K562 (cell line): Measurements from ENCODE around the gene SMCHD1. TPM values are rescaled to one million over a fixed set of nuclear protein-coding genes. Genes with fewer than 3 reads are reported as not detected.
A peak's percentile ranks its signal among the peaks of the same experiment; 100 is the strongest.

Experiments
- ATAC-seq: fragments of 200-7000 bp; cut with Tn5 transposase; 3 replicates; pipeline ENCODE4 v1.9.1; 2020; ENCODE audit warnings: moderate library complexity
- BruUV-seq: library from RNA; stranded (reverse); fragments of 400-500 nt; replicated peaks from 2 replicates; lab custom pipeline; 2021; lab: Mats Ljungman, UMichigan
- CTCF ChIA-PET: fragments of 300-600 bp; formaldehyde crosslinking; extraction: SDS; loops from one replicate; lab custom pipeline; 2021; ENCODE audit warnings: low intra/inter-chr PET ratio; lab: Yijun Ruan, JAX
- POLR2A ChIA-PET: fragments of 300-600, 350-650 bp; sonication (Branson Sonifier 250); formaldehyde crosslinking; extraction: SDS; loops from one replicate; lab custom pipeline; 2021; ENCODE audit warnings: antibody characterized with exemption, inconsistent platforms; lab: Yijun Ruan, JAX
- DNase-seq, 4 experiments: peaks; one replicate each; pipeline versions ENCODE4 v3.0.0 to v3.0.0-alpha.2; 2011 to 2018; ENCODE audit warnings: low spot score in 3 of 4, mixed read lengths in 3 of 4; ENCODE audit errors: extremely low read depth in 1 of 4
- FAIRE-seq: peaks from 2 replicates; lab custom pipeline; 2011; peaks lifted over from hg19 to GRCh38; lab: Jason Lieb, UNC
- H2AFZ ChIP-seq: 2 replicates; pipeline ENCODE4 v1.6.0; 2011; ENCODE audit warnings: low read depth, low read length, control low read depth, inconsistent platforms
- H3K27ac ChIP-seq: fragments of 200-600 bp; 3 replicates; pipeline ENCODE4 v1.8.0; 2011; ENCODE audit warnings: low read depth, mild to moderate bottlenecking, control low read depth, inconsistent platforms, low read length, moderate library complexity, mixed read lengths; ENCODE audit errors: extremely low read depth
- H3K27me3 ChIP-seq, 2 experiments: fragments of 300-600 bp in 1 of 2; 2 replicates in 1 of 2; 3 replicates in 1 of 2; pipeline versions ENCODE4 v1.6.0 to v1.8.0; 2011; ENCODE audit warnings: inconsistent platforms in 2 of 2, low read length in 2 of 2, mild to moderate bottlenecking in 1 of 2, mixed read lengths in 1 of 2, moderate library complexity in 1 of 2; ENCODE audit not compliant: control insufficient read depth in 2 of 2, insufficient read depth in 2 of 2
- H3K36me3 ChIP-seq: fragments of 300-600 bp; 3 replicates; pipeline ENCODE4 v1.8.0; 2011; ENCODE audit warnings: mild to moderate bottlenecking, low read length, inconsistent platforms; ENCODE audit not compliant: control insufficient read depth, insufficient read depth
- H3K4me1 ChIP-seq, 2 experiments: fragments of 200-600 bp in 1 of 2; replicated peaks in 1 of 2; 2 replicates in 1 of 2; 3 replicates in 1 of 2; pipeline versions ENCODE4 v1.5.1 to v1.8.0; 2011; ENCODE audit warnings: inconsistent platforms in 2 of 2, low read length in 2 of 2, mild to moderate bottlenecking in 1 of 2, mixed read lengths in 1 of 2, moderate library complexity in 1 of 2; ENCODE audit not compliant: control insufficient read depth in 2 of 2, insufficient read depth in 2 of 2
- H3K4me2 ChIP-seq: 2 replicates; pipeline ENCODE4 v1.6.1; 2011; ENCODE audit warnings: low read length, control low read depth, inconsistent platforms, mixed read lengths; ENCODE audit not compliant: insufficient read depth
- H3K4me3 ChIP-seq: fragments of 200-600 bp; sonication (generic), shearing (Covaris generic); 2 replicates; pipeline ENCODE4 v1.5.1; 2016; ENCODE audit warnings: control low read depth, inconsistent platforms
- H3K79me2 ChIP-seq: fragments of 200-600 bp; 3 replicates; pipeline ENCODE4 v1.8.0; 2011; ENCODE audit warnings: low read length, inconsistent platforms; ENCODE audit not compliant: control insufficient read depth, insufficient read depth
- H3K9ac ChIP-seq, 2 experiments: 2 replicates each; pipeline versions ENCODE4 v1.6.0 to v1.6.1; 2011; ENCODE audit warnings: low read depth in 2 of 2, low read length in 2 of 2, control low read depth in 1 of 2, inconsistent platforms in 1 of 2, mild to moderate bottlenecking in 1 of 2, mixed read lengths in 1 of 2; ENCODE audit not compliant: insufficient read depth in 1 of 2
- H3K9me1 ChIP-seq: one replicate; pipeline ENCODE4 v1.6.0; 2011; ENCODE audit warnings: inconsistent platforms, mild to moderate bottlenecking, low read length, moderate library complexity; ENCODE audit not compliant: control insufficient read depth, insufficient read depth
- H3K9me3 ChIP-seq: replicated peaks from 2 replicates; pipeline ENCODE4 v1.5.1; 2011; ENCODE audit warnings: low read depth, low read length, inconsistent platforms; ENCODE audit not compliant: control insufficient read depth, insufficient read depth
- H4K20me1 ChIP-seq: replicated peaks from 2 replicates; pipeline ENCODE4 v1.6.1; 2011; ENCODE audit warnings: low read length, inconsistent platforms, mixed read lengths; ENCODE audit not compliant: control insufficient read depth, insufficient read depth
- EGR1 ChIP-seq: fragments of 450-650 bp; conservative IDR thresholded peaks from 2 replicates; pipeline ENCODE4 v1.6.1; 2017; ENCODE audit warnings: mild to moderate bottlenecking
- HDAC3 ChIP-seq: fragments of 450-650 bp; IDR thresholded peaks from 2 replicates; pipeline ENCODE4 v1.6.1; 2018; ENCODE audit warnings: borderline replicate concordance, mild to moderate bottlenecking, moderate library complexity; ENCODE audit not compliant: partially characterized antibody
- HDAC6 ChIP-seq: IDR thresholded peaks from 2 replicates; pipeline ENCODE4 v1.6.1; 2012; ENCODE audit warnings: low read depth, mild to moderate bottlenecking, control low read depth, inconsistent platforms, low read length, moderate library complexity
- KDM5B ChIP-seq: fragments of 200-600 bp; sonication (generic); IDR thresholded peaks from 2 replicates; pipeline ENCODE4 v1.6.1; 2012; ENCODE audit warnings: low read depth, mild to moderate bottlenecking, moderate library complexity, low read length, control low read depth, inconsistent platforms; ENCODE audit not compliant: insufficient replicate concordance
- NFATC3 ChIP-seq: fragments of 450-650 bp; IDR thresholded peaks from 2 replicates; pipeline ENCODE4 v1.6.1; 2017; ENCODE audit warnings: mild to moderate bottlenecking
- PCBP1 ChIP-seq: fragments of 200-400 bp; formaldehyde crosslinking; IDR thresholded peaks from 2 replicates; pipeline ENCODE4 v1.6.1; 2018; ENCODE audit warnings: mild to moderate bottlenecking, low read depth, low read length; ENCODE audit not compliant: poor library complexity, severe bottlenecking
- POLR3A ChIP-seq: IDR thresholded peaks from 2 replicates; pipeline ENCODE4 v1.6.1; 2011; ENCODE audit warnings: borderline replicate concordance, mild to moderate bottlenecking, moderate library complexity; ENCODE audit not compliant: insufficient read length, insufficient read depth; ENCODE audit errors: extremely low read depth
- RBFOX2 ChIP-seq: fragments of 200-400 bp; formaldehyde crosslinking; IDR thresholded peaks from 2 replicates; pipeline ENCODE4 v1.6.1; 2017; ENCODE audit warnings: low read depth, mild to moderate bottlenecking, low read length, moderate library complexity
- RBM14 ChIP-seq: fragments of 200-400 bp; formaldehyde crosslinking; IDR thresholded peaks from 2 replicates; pipeline ENCODE4 v1.6.1; 2018; ENCODE audit warnings: low read depth, mild to moderate bottlenecking, low read length, moderate library complexity, borderline replicate concordance; ENCODE audit not compliant: insufficient read depth
- TCF7L2 ChIP-seq: fragments of 150-350 bp; IDR thresholded peaks from 2 replicates; pipeline ENCODE4 v1.6.1; 2016; ENCODE audit warnings: low read depth, mild to moderate bottlenecking, low read length, moderate library complexity
- ZBTB7A ChIP-seq: IDR thresholded peaks from 2 replicates; pipeline ENCODE4 v1.6.1; 2011; ENCODE audit warnings: low read depth, mild to moderate bottlenecking, low read length, moderate library complexity, borderline replicate concordance; ENCODE audit not compliant: control insufficient read depth
- ZNF79 ChIP-seq: fragments of 250-450 bp; sonication (Bioruptor Pico); IDR thresholded peaks from 2 replicates; pipeline ENCODE4 v1.4.0; 2020; ENCODE audit warnings: low read depth, mild to moderate bottlenecking, moderate library complexity
- WGBS: fragments of 100-300 bp; shearing (Covaris generic); methylation state at CpG from one replicate; pipeline ENCODE4 v1.1.6; 2016; ENCODE audit warnings: low coverage, mixed read lengths; ENCODE audit not compliant: insufficient coverage; ENCODE audit errors: missing lambda C conversion rate; 5-methylcytosine and 5-hydroxymethylcytosine counted together
- in situ Hi-C: fragments of 300-500 bp; cut with MboI; formaldehyde crosslinking; loops from 4 replicates; pipeline ENCODE4 v1.15.0; 2018; ENCODE audit warnings: inconsistent platforms, mixed read lengths
- intact Hi-C: fragments of 100-400 bp; cut with micrococcal nuclease; formaldehyde crosslinking; loops from 2 replicates; pipeline ENCODE4 v1.14.2; 2022
- polyA plus RNA-seq, 8 experiments: library from polyadenylated mRNA; depleted of rRNA in 4 of 8; stranded (reverse) in 5 of 8; unstranded in 3 of 8; fragments of >200 nt; fragmentation: Nextera tagmentation in 2 of 8; fragmentation: Illumina TruSeq in 1 of 8; extraction: Ambion mirVana in 2 of 8; extraction: Trizol in 1 of 8; gene quantifications; 2 replicates each; pipeline versions ENCODE4 v1.2.1 to v1.2.3, GENCODE V29; 2011 to 2014; ENCODE audit warnings: inconsistent platforms in 1 of 8, missing spikeins in 1 of 8
- total RNA-seq, 7 experiments: library from RNA; depleted of rRNA in 6 of 7; stranded (reverse); fragments of >200 nt in 6 of 7; fragmentation: Illumina TruSeq in 2 of 7; extraction: Trizol in 2 of 7; gene quantifications; 2 replicates each; pipeline versions ENCODE4 v1.2.1 to v1.2.3, GENCODE V29; 2011 to 2021; ENCODE audit warnings: low replicate concordance in 1 of 7
- TF ChIP-seq, protein P1 (sequence below), 2 experiments: IDR thresholded peaks; 2 replicates each; pipeline ENCODE4 v1.6.1; 2011; ENCODE audit warnings: borderline replicate concordance in 1 of 2, control low read depth in 1 of 2, low read depth in 1 of 2, low read length in 1 of 2, mild to moderate bottlenecking in 1 of 2, mixed read lengths in 1 of 2, moderate library complexity in 1 of 2; ENCODE audit not compliant: insufficient read depth in 1 of 2, insufficient read length in 1 of 2, poor library complexity in 1 of 2, severe bottlenecking in 1 of 2; ENCODE audit errors: extremely low read depth in 1 of 2

SMCHD1 gene
- total and polyA plus RNA-seq, 9 of the 15 experiments (the other 6 are each of a cell fraction or from before 2014, with no cell fraction given): 6.3 to 144 (median 72.7) TPM

- FAIRE-seq (no peak), ATAC-seq (peak; percentile 60), DNase-seq (peak; percentile 28 to 74 (median 66))
- H3K4me3 ChIP-seq: peak overlapping the region; percentile 23; the same call in 1 of the 2 replicates
- peaks cover 30 to 39% of the 10 kb centered on the region in 2 experiments for H3K4me1 ChIP-seq
- H3K27ac ChIP-seq: no peak overlapping the region
- in situ Hi-C loops (no loop called here), intact Hi-C loops (no loop called here)
- H3K9me1 ChIP-seq: no peaks in the 10 kb centered on the region
- peak overlapping the region; percentile 61 for H3K4me2 ChIP-seq
- H3K27me3 ChIP-seq: peaks cover 27 to 32% of the 10 kb centered on the region in 2 experiments
- H3K79me2 ChIP-seq: no peaks in the 10 kb centered on the region
- no peaks in the 10 kb centered on the region for H3K9me3 ChIP-seq
- WGBS: 3% methylated on average over 65 of the region's 80 CpGs
- H3K9ac ChIP-seq: peak overlapping the region; percentile 7 to 84; a peak in 2 of 4 replicates
- no peaks in the 10 kb centered on the region for H3K36me3 ChIP-seq
- peak overlapping the region; percentile 65; the same call in 1 of the 2 replicates for H2AFZ ChIP-seq
- no peaks in the 10 kb centered on the region; the same call in 1 of the 2 replicates for H4K20me1 ChIP-seq
- ChIA-PET POLR2A (interaction anchor here (0.5 to 1.8 kb wide), 2 partner anchors 17 to 414 kb away, joined by 4 read pairs; partner anchors contain the start of gene MYL12B), CTCF (no interaction called here)
- TF ChIP-seq HDAC6 (peak; percentile 93; the same call in 1 of the 2 replicates), ZNF79 (CRISPR knock-in tag) (no peak), POLR3A (no peak), RBM14 (0 out of 2 replicates have a peak, but pooled peaks have one; percentile 71), EGR1 (peak; percentile 62), HDAC3 (no peak), ZBTB7A (peak; percentile 18; the same call in 1 of the 2 replicates), PCBP1 (peak; percentile 34), RBFOX2 (peak; percentile 18; the same call in 1 of the 2 replicates), TCF7L2 (no peak), NFATC3 (no peak), KDM5B (peak; percentile 15)
- TF ChIP-seq, protein P1, sequence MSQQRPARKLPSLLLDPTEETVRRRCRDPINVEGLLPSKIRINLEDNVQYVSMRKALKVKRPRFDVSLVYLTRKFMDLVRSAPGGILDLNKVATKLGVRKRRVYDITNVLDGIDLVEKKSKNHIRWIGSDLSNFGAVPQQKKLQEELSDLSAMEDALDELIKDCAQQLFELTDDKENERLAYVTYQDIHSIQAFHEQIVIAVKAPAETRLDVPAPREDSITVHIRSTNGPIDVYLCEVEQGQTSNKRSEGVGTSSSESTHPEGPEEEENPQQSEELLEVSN (IDR thresholded peaks at IDR 0.05; ENCODE audit: borderline replicate concordance in 1 of 2, extremely low read depth in 1 of 2, insufficient read depth in 1 of 2, insufficient read length in 1 of 2, low read depth in 1 of 2, low read length in 1 of 2, poor library complexity in 1 of 2, severe bottlenecking in 1 of 2): peak in 1 of 2 experiments; percentile 12
- BruUV-seq: no TSS peak
Measured at GRCh38 chr18:2847317-2848246, 192.1 kb downstream of the SMCHD1 start.
